ENCODE data around the gene FAM3B.
"Not testable (repeated sequence)": the region's sequence is repeated elsewhere in the genome, so short reads cannot be mapped to it uniquely, and the experiment has no call there.

FAM3B gene

DNA sequence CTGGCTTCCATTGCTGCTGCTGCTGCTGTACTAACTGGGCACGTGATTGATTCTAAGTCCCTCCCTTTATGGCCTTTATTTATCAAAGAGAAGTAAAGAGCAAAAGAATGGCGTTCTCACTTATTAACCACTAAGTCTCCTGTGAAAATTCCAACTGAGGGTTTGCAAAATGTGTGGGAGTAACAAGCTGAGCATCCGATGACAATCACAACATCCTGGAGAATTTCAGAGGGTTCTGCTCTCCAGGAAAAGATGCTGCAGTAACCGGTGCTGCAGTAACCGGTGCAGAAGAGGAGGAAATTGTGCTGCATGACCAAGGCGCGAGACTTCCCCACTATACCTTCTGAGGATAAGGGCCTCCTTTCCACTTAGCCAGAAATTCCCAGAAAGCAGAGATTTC is 32.5 kb downstream of the FAM3B start:
- no peaks in the 10 kb centered on the region for H3K36me3 ChIP-seq (ENCODE audit: control insufficient read depth, insufficient read depth, low read length)
- H3K27ac ChIP-seq (ENCODE audit: insufficient read depth, low read length, poor library complexity, severe bottlenecking) = no peak overlapping the region
- H3K27me3 ChIP-seq (replicated peaks; ENCODE audit: control insufficient read depth, insufficient read depth, low read length, poor library complexity, severe bottlenecking) = no peaks in the 10 kb centered on the region
- DNase-seq = no peak
- H3K4me1 ChIP-seq (ENCODE audit: control insufficient read depth, insufficient read depth, low read length, poor library complexity, severe bottlenecking) = no peaks in the 10 kb centered on the region
- no peak overlapping the region for H3K4me3 ChIP-seq (ENCODE audit: insufficient read depth, low read depth, low read length, poor library complexity, severe bottlenecking)
- H3K9me3 ChIP-seq (ENCODE audit: control insufficient read depth, low read length) = no peaks in the 10 kb centered on the region

DNA sequence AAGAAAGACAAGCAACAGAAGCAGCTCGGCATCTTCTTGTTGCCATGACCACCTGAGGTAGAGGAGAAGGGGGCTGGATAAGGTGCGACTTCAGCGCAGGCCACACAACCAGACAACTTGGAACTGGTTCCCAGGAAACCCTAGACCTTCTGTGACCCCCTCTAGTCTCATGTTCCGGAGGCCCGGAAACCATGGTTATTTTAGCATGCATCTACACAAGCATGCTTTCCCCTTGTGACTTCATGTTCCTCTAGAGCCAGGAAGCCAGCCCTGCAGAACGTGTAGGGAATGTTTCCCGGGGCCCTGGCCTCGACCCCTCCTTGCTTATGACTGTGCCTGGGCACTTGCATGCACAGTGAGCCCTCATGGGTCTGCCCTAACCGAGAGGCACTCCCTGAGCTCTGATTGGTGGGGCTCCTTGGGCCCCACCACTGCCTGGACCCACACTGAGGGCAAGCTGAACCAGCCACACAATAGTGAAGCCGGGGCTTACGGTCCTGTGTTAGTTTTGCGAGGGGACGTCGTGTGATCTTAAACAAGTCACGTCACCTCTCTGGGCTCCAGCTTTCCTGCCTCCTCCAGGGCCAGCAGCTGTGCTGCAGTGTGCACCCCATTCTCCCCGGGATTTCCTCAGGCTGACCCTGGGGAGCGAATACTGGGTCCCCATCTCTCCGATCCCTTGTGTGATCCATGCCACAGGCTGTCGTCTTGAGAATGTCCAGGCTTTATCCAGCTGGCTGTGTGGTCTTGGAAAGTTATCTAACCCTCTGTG is 33.2 kb downstream of the FAM3B start:
- Histone ChIP-seq H3K4me3 (ENCODE audit: insufficient read depth, low read depth, low read length, poor library complexity, severe bottlenecking) (no peak overlapping the region), H3K9me3 (ENCODE audit: control insufficient read depth, low read length) (no peaks in the 10 kb centered on the region), H3K36me3 (ENCODE audit: control insufficient read depth, insufficient read depth, low read length) (no peaks in the 10 kb centered on the region), H3K27me3 (replicated peaks; ENCODE audit: control insufficient read depth, insufficient read depth, low read length, poor library complexity, severe bottlenecking) (no peaks in the 10 kb centered on the region), H3K4me1 (ENCODE audit: control insufficient read depth, insufficient read depth, low read length, poor library complexity, severe bottlenecking) (no peaks in the 10 kb centered on the region), H3K27ac (ENCODE audit: insufficient read depth, low read length, poor library complexity, severe bottlenecking) (no peak overlapping the region)
- DNase-seq = no peak

GRCh38 chr21:41350436-41351155 is 34.0 kb downstream of the FAM3B start:
- Histone ChIP-seq H3K4me3 (ENCODE audit: insufficient read depth, low read depth, low read length, poor library complexity, severe bottlenecking) (no peak overlapping the region), H3K27ac (ENCODE audit: insufficient read depth, low read length, poor library complexity, severe bottlenecking) (no peak overlapping the region), H3K9me3 (ENCODE audit: control insufficient read depth, low read length) (no peaks in the 10 kb centered on the region), H3K36me3 (ENCODE audit: control insufficient read depth, insufficient read depth, low read length) (no peaks in the 10 kb centered on the region), H3K4me1 (ENCODE audit: control insufficient read depth, insufficient read depth, low read length, poor library complexity, severe bottlenecking) (no peaks in the 10 kb centered on the region), H3K27me3 (replicated peaks; ENCODE audit: control insufficient read depth, insufficient read depth, low read length, poor library complexity, severe bottlenecking) (no peaks in the 10 kb centered on the region)
- DNase-seq = no peak

GRCh38 chr21:41357546-41357945 is 40.9 kb downstream of the FAM3B start:
- no peak for DNase-seq
- no peak overlapping the region for H3K4me3 ChIP-seq (ENCODE audit: insufficient read depth, low read depth, low read length, poor library complexity, severe bottlenecking)
- no peaks in the 10 kb centered on the region for H3K9me3 ChIP-seq (ENCODE audit: control insufficient read depth, low read length)

GRCh38 chr21:41358193-41359166 is 41.9 kb downstream of the FAM3B start:
- H3K36me3 ChIP-seq (ENCODE audit: control insufficient read depth, insufficient read depth, low read length) = no peaks in the 10 kb centered on the region
- peaks cover 19% of the 10 kb centered on the region for H3K4me1 ChIP-seq (ENCODE audit: control insufficient read depth, insufficient read depth, low read length, poor library complexity, severe bottlenecking)
- H3K9me3 ChIP-seq (ENCODE audit: control insufficient read depth, low read length) = no peaks in the 10 kb centered on the region
- H3K4me3 ChIP-seq (ENCODE audit: insufficient read depth, low read depth, low read length, poor library complexity, severe bottlenecking) = no peak overlapping the region
- no peaks in the 10 kb centered on the region for H3K27me3 ChIP-seq (replicated peaks; ENCODE audit: control insufficient read depth, insufficient read depth, low read length, poor library complexity, severe bottlenecking)
- H3K27ac ChIP-seq (ENCODE audit: insufficient read depth, low read length, poor library complexity, severe bottlenecking) = no peak overlapping the region
- DNase-seq = no peak

More at GRCh38 chr21:41357546-41357945, 40.9 kb downstream of the FAM3B start:
- Histone ChIP-seq H3K36me3 (ENCODE audit: control insufficient read depth, insufficient read depth, low read length) (no peaks in the 10 kb centered on the region), H3K27me3 (replicated peaks; ENCODE audit: control insufficient read depth, insufficient read depth, low read length, poor library complexity, severe bottlenecking) (no peaks in the 10 kb centered on the region), H3K27ac (ENCODE audit: insufficient read depth, low read length, poor library complexity, severe bottlenecking) (no peak overlapping the region), H3K4me1 (ENCODE audit: control insufficient read depth, insufficient read depth, low read length, poor library complexity, severe bottlenecking) (peaks cover 10% of the 10 kb centered on the region)

DNA sequence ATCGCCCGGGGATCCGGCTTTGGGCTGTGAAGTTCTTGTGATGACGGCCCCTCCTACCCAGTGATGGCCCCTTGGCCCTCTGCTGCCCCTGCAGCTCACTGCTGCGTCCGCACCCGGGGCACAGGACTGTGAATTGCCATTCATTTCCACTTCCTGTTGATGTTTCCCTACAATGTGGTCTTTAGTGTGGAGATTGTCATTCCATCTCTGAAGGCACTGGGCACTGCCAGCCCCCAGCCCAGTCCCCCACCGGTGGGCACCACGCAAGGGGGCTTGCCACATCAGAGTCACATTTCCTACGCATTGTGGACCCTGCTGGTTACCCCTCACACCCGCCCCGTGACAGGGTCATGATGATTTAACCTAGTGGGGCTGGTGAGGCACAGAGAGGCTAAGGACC is 42.7 kb downstream of the FAM3B start:
- H3K4me1 ChIP-seq (ENCODE audit: control insufficient read depth, insufficient read depth, low read length, poor library complexity, severe bottlenecking) = peaks cover 27% of the 10 kb centered on the region
- no peak for DNase-seq
- no peaks in the 10 kb centered on the region for H3K36me3 ChIP-seq (ENCODE audit: control insufficient read depth, insufficient read depth, low read length)
- no peaks in the 10 kb centered on the region for H3K9me3 ChIP-seq (ENCODE audit: control insufficient read depth, low read length)
- no peak overlapping the region for H3K27ac ChIP-seq (ENCODE audit: insufficient read depth, low read length, poor library complexity, severe bottlenecking)
- no peak overlapping the region for H3K4me3 ChIP-seq (ENCODE audit: insufficient read depth, low read depth, low read length, poor library complexity, severe bottlenecking)
- no peaks in the 10 kb centered on the region for H3K27me3 ChIP-seq (replicated peaks; ENCODE audit: control insufficient read depth, insufficient read depth, low read length, poor library complexity, severe bottlenecking)

- not testable (repeated sequence) for H3K27me3 ChIP-seq (replicated peaks; ENCODE audit: control insufficient read depth, insufficient read depth, low read length, poor library complexity, severe bottlenecking); H3K4me3 ChIP-seq (ENCODE audit: insufficient read depth, low read depth, low read length, poor library complexity, severe bottlenecking); H3K36me3 ChIP-seq (ENCODE audit: control insufficient read depth, insufficient read depth, low read length); H3K27ac ChIP-seq (ENCODE audit: insufficient read depth, low read length, poor library complexity, severe bottlenecking); DNase-seq; H3K9me3 ChIP-seq (ENCODE audit: control insufficient read depth, low read length)
- peaks cover 32% of the 10 kb centered on the region for H3K4me1 ChIP-seq (ENCODE audit: control insufficient read depth, insufficient read depth, low read length, poor library complexity, severe bottlenecking)
Measured at GRCh38 chr21:41359754-41360071, 43.1 kb downstream of the FAM3B start.

- no peaks in the 10 kb centered on the region for H3K9me3 ChIP-seq (ENCODE audit: control insufficient read depth, low read length)
Measured at GRCh38 chr21:41360072-41360821, 43.6 kb downstream of the FAM3B start.

GRCh38 chr21:41361053-41361785 is 44.6 kb downstream of the FAM3B start:
- Histone ChIP-seq H3K27me3 (replicated peaks; ENCODE audit: control insufficient read depth, insufficient read depth, low read length, poor library complexity, severe bottlenecking) (no peaks in the 10 kb centered on the region), H3K4me1 (ENCODE audit: control insufficient read depth, insufficient read depth, low read length, poor library complexity, severe bottlenecking) (peaks cover 32% of the 10 kb centered on the region), H3K4me3 (ENCODE audit: insufficient read depth, low read depth, low read length, poor library complexity, severe bottlenecking) (peak overlapping the region; percentile 57), H3K36me3 (ENCODE audit: control insufficient read depth, insufficient read depth, low read length) (peaks cover 12% of the 10 kb centered on the region), H3K27ac (ENCODE audit: insufficient read depth, low read length, poor library complexity, severe bottlenecking) (peak overlapping the region; percentile 99), H3K9me3 (ENCODE audit: control insufficient read depth, low read length) (no peaks in the 10 kb centered on the region)
- no peak for DNase-seq

More at GRCh38 chr21:41360072-41360821, 43.6 kb downstream of the FAM3B start:
- Histone ChIP-seq H3K4me3 (ENCODE audit: insufficient read depth, low read depth, low read length, poor library complexity, severe bottlenecking) (no peak overlapping the region), H3K4me1 (ENCODE audit: control insufficient read depth, insufficient read depth, low read length, poor library complexity, severe bottlenecking) (peaks cover 32% of the 10 kb centered on the region), H3K27ac (ENCODE audit: insufficient read depth, low read length, poor library complexity, severe bottlenecking) (peak overlapping the region; percentile 99), H3K27me3 (replicated peaks; ENCODE audit: control insufficient read depth, insufficient read depth, low read length, poor library complexity, severe bottlenecking) (no peaks in the 10 kb centered on the region), H3K36me3 (ENCODE audit: control insufficient read depth, insufficient read depth, low read length) (peaks cover 2% of the 10 kb centered on the region)
- no peak for DNase-seq

Data from effector memory CD4-positive, alpha-beta T cell (primary cell).